GM13976 (cell line): ENCODE data around the gene GNG2.

Source experiments
- DNase-seq: peaks from one replicate; pipeline ENCODE4 v3.0.0; 2012; ENCODE audit warnings: low spot score
- in situ Hi-C: fragments of 300-500 bp; cut with MboI; formaldehyde crosslinking; loops from one replicate; pipeline ENCODE4 v1.12.0; 2022; ENCODE audit warnings: low sequenced_read_pairs, mixed read lengths, inconsistent platforms; ENCODE audit not compliant: unreplicated experiment
- TF ChIP-seq, protein P1 (sequence below): IDR thresholded peaks from 2 replicates; pipeline ENCODE4 v1.5.1; 2012; ENCODE audit warnings: borderline replicate concordance, mild to moderate bottlenecking; ENCODE audit not compliant: insufficient read depth; ENCODE audit errors: extremely low read depth, missing control alignments, control extremely low read depth

GNG2 gene

DNA sequence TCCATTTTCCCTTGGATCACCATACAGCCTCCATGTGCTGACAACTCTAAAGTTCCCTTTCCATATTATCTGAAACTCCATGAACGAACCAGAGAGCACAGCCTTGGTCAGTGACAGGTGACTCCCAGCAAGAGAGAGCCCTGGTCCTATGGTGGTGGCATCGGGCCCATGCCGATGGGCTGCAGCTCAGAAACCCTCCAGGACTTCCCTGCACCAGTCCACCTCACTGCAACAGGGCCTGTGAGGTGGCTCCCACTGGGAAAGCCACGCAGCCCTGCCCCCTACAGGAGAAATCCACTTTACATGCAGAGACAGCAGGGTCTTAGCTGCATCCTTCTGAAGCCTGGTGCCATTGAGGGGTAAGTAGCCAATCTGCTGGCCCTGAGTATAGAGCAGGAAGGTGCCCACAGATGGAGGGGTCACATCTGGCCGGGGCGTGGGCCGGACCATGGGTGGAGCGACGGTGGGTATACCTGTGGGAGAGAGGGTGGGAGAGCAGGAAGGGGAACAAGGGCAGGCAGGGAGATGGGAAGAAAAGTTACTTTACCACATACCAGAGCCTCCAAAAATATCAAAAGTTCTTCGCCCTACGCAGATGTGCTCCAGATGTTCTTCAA is 153.7 kb downstream of the GNG2 start:
- no peak for DNase-seq
- in situ Hi-C loops: no loop called here
- TF ChIP-seq, protein P1, sequence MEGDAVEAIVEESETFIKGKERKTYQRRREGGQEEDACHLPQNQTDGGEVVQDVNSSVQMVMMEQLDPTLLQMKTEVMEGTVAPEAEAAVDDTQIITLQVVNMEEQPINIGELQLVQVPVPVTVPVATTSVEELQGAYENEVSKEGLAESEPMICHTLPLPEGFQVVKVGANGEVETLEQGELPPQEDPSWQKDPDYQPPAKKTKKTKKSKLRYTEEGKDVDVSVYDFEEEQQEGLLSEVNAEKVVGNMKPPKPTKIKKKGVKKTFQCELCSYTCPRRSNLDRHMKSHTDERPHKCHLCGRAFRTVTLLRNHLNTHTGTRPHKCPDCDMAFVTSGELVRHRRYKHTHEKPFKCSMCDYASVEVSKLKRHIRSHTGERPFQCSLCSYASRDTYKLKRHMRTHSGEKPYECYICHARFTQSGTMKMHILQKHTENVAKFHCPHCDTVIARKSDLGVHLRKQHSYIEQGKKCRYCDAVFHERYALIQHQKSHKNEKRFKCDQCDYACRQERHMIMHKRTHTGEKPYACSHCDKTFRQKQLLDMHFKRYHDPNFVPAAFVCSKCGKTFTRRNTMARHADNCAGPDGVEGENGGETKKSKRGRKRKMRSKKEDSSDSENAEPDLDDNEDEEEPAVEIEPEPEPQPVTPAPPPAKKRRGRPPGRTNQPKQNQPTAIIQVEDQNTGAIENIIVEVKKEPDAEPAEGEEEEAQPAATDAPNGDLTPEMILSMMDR: no peak

DNA sequence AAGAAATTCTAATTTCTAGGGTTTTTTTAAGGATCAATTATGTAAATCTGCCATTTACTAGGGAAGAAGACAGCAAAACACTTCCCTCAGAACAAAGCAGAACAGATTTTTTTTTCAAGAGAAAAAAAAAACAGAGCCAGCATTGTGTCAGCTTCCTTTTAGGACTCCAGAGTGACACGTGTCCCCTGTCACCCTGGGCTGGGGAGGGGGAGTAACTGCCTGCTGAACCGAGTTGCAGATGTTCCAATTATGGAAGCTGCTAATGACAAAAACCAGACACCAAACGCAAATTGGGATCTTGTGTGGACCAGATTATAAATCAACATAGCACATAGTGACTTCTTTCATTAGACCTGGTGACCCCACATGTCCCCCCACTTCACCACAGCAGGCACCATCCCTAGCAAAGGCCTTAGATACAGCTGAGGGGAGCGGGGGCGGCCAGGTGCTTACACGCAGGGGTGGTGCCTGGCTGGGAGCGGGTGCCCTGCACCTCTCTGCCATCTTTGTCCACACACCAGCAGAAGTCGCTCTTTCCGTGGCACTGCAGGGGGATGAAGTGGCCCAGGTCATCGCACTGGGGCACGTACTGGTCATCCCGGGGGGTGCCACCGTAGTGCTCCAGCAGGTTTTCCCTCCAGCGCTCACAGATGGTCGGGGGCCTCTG is 154.3 kb downstream of the GNG2 start:
- in situ Hi-C loops: no loop called here
- DNase-seq: no peak

DNA sequence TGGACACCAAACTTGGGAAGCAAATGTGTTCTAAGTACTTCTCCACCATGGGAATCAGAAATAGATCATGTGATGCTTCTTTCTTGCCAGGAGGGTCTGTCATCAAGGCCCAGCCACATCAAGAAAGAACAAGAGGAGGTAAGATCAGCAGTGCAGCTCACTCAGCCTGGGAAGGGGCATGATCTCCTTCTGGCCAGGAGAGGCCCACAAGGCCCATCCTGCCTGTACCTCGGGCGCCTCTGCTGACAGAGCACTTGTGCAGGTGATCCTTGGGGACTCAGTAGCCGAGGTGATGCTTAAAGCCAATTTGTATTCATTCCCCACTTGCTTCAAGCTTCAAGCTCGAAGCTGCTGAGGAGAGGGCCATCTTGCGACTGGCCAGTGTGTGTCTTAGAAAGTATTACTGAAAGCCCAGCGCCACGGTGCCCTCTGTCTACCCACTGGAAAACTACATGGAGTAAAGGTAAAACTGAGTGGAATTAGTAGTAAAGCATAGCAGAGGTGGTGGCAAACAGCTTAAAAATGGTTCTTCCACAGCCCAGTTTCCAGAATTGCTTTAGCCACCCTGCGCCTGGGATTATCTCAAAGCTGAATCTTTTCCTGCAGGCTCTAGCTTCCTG is 155.1 kb downstream of the GNG2 start:
- no peak for DNase-seq
- TF ChIP-seq, protein P1: no peak
- in situ Hi-C loops: no loop called here

More for the DNA sequence above, 154.3 kb downstream of the GNG2 start:
- TF ChIP-seq, protein P1: no peak

DNA sequence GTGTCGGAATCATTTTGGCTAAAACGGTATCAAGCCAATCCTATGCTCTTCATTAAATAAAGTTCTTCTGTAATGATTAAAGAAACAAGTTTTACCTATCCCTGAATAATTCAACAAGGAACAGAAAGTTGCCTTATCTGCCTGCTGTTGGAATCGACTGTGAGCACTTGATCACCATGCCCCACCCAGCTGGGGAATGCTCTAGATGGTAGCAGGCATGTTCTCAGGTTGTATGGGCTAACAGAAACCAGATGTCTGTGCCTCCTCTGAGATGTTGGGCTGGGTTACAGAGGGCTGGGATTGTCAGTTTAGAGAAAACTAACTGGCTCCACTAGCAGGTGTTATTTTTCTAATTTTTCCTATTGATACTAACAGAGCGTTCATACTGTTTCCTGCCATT is 157.8 kb downstream of the GNG2 start:
- TF ChIP-seq, protein P1: no peak
- in situ Hi-C loops: no loop called here
- DNase-seq: no peak

DNA sequence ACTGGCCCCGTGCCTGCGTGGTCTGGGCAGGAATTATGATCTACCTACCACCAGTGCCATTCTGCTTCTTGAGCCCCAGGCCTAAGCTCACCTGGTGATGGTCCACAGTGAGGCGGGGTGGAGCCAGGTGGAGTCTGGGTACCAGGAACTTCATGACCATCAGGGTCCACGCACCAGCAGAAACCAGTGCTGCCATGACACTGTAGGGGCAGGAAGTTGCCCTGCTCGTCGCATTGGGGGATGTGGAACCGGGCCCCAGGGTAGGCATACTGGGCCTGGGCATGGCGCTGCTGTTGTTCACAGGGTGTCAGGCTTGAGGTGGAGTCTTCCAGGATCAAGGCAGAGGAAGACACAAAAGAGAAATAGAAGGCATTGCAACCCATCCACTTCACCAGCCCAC is 158.6 kb downstream of the GNG2 start:
- DNase-seq: no peak
- TF ChIP-seq, protein P1: no peak
- in situ Hi-C loops: no loop called here
